ENCODE data around the gene CTSZ.
A peak's percentile ranks its signal among the peaks of the same experiment; 100 is the strongest.

Gene CTSZ

GRCh38 chr20:59030911-59031563 is 24.0 kb upstream of the CTSZ start:
- DNase-seq, result no peak

DNA sequence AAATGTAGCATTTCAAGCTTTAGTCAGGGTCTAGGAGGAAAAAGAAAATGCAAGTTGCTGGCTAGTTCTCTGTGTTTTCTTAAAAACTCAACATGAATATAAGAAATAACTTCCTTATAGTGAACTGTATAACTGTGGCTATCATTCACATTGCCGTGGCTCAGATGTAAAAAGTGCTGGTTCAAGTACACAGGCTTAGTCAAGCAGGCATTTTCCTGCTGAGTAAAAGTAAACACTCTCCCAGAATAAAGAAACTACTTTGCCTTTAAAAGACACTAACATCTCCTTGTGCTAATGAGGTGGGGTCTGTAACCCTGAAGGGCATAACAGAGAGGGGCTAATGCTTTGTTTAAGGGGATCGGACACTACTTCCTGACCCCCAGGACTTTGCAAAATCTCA is 21.8 kb upstream of the CTSZ start:
- no peak for DNase-seq

GRCh38 chr20:59027741-59028320 is 20.8 kb upstream of the CTSZ start:
- DNase-seq, result no peak

- DNase-seq, result no peak
Measured at GRCh38 chr20:59026904-59027740, 20.1 kb upstream of the CTSZ start.

DNA sequence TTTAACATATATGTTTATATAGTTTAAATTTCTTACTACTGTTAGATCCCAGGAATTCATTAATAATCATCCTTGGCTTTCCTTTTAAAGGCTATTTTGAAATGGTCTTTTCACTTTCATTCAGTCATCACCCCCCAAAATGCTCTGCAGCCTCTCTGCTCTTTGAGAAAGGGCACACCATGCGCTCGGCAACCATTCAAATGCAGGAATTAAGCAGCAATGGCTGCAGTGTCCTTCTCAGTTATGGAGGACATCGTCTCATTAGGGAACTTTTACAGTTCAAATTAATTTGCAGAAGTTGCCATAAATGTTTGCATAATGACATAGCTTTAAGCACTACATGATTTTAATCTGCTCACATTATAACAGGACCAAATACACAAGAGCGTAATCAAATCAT is 18.5 kb upstream of the CTSZ start:
- DNase-seq, result no peak

- no peak for DNase-seq
Measured at GRCh38 chr20:59025086-59025485, 18.0 kb upstream of the CTSZ start.

- no peak for DNase-seq
Measured at GRCh38 chr20:59024111-59024530, 17.1 kb upstream of the CTSZ start.

GRCh38 chr20:59023616-59024015 is 16.6 kb upstream of the CTSZ start:
- no peak for DNase-seq

- DNase-seq, result no peak
Measured at GRCh38 chr20:59022754-59023153, 15.7 kb upstream of the CTSZ start.

GRCh38 chr20:59020938-59021551 is 14.0 kb upstream of the CTSZ start:
- DNase-seq, result peak; percentile 96

DNA sequence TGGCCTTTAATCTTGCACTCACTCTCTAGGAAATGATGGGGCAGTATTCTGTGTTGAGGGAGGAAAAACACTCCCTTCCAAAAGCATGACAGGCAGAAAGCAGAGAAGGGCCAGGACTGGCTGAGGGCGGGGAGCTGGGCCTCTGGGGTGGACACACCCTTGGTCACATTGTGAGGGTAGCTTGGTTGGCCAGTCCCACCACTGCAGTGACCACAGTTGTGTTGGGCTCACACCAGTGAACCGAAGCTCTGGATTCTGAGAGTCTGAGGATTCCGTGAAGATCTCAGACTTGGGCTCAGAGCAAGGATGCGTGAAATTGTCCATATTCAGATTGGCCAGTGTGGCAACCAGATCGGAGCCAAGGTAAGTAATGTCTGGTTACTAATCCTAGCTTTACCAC is 12.2 kb upstream of the CTSZ start, which contains the start of gene TUBB1:
Gene TUBB1, plus strand, starts transcription at position 213 of the 400 bp plus-strand sequence. Its CDS starts 94 bp downstream, at position 307.
- peak; percentile 58 for DNase-seq

GRCh38 chr20:59018817-59019216 is 11.8 kb upstream of the CTSZ start:
- DNase-seq, result no peak

DNA sequence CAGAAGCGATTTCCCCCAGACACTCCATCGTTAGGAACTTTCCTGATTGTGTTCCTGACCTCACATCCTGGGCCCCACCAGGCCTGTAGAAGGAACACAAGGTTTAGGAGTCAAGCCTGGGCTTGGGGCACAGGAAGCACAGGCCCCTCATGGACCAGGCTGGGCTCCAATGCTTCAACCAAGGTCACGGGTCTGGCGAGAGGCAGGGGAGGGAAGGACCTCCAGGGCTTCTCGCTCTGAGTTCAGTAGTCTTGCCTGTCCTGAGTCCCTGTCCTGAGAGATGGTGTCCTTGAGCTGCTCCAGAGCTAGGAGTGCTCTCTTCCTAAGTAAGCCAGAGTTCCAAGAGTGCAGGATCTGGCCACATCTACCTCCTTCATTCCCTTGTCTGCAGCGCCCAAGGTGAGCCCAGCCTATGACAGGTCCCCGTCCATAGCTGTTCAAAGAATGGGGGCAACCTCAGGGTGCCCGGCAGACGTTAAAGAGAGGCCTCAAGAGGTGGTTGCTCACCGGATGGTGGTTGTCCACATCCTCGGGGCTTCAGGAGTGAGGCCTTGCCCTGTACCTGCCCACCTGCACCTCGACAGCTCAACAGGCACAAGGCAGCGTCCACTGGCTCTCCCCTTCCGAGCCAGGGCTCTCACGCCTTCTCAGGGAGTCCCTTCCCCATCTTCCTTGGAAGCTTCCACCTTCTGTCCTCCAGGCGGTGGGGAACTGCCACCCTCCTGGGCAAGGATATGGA is 10.6 kb upstream of the CTSZ start:
- no peak for DNase-seq

DNA sequence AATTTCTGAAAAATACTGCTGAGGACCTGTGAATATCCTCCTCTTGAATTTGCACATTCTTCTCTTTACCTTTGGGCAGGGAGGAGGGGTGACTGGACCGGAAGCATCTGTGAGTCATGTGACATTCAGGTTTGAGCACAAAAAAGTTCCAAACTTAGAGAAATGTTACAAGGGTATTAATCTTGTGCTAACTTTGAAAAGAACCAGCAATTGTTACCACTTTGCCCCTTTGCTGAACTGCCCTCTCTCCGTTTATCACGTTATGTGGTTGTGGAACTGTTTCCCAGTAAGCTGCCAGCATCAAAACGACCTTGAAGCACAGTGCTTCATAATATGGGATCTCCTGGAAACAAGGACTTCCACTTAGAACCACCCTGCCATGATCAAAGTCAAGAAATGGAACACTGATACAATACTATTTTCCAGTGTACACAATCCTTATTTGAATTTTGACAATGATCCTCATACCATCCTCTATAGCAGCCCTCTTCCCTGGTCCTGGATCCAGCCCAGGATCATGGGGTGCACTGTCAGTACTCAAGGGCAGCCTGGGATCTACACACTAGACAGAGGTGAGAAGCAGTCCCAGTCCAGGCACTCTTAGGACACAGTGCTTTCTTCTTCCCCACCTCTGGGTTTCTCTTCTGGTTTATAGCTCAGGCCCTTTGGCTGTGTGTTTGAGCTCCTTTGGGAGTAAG is 9.9 kb upstream of the CTSZ start:
- peak; percentile 64 for DNase-seq

GRCh38 chr20:59015812-59016711 is 9.0 kb upstream of the CTSZ start:
- peak; percentile 63 for DNase-seq

DNA sequence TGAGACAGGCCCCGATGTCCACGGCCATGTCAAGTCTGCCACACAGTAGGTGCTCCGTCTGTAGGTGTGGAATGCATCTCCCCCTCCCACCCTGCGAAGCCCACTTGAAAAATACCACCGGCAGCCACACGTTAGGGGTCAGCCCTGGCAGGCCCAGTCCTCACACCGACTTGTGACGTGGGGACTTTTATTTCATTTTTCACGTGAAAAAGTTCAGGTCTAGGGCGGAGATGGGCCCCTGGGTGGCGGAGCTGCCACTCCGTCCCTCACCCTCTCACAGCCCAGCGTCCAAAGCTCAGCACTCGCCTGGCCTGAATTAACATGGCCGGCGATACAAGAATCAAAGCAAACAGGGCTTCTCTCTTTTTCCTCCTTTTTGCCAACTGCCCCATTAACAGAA is 8.4 kb upstream of the CTSZ start:
- no peak for DNase-seq

DNA sequence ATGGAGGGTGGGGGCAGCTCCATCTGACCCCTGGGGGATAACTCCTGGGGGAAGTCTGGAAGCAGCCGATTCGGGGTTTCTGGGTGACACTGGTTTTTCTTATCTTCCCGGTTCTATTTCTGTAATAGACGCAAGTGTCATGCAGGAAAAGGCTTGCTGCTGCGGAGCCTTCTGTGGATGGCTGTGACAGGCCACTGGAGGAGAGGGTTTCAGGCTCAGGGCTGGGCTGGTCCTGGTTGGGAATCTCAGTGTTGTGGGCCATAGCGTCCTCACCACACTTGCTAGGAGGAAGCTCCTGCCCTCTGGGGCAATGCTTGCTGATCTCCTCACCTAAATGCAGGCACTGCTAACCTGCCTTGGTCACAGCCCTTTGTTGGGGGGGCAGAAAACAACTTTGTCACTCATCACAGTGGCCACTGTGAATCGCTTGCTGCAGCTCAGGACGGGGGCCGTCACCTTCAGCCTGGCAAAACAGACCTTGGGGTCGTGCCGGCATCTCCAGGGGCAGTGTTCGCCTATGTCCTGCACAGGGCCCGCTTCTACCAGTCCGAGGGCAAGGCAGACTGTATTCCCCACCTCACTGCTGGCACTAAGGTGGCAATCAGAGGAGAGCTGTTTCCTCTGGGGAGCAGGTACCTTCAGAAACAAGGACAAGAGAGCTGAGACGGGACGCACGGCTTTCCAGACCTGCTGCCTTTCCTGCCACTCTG is 7.8 kb upstream of the CTSZ start:
- DNase-seq, result peak; percentile 72

DNA sequence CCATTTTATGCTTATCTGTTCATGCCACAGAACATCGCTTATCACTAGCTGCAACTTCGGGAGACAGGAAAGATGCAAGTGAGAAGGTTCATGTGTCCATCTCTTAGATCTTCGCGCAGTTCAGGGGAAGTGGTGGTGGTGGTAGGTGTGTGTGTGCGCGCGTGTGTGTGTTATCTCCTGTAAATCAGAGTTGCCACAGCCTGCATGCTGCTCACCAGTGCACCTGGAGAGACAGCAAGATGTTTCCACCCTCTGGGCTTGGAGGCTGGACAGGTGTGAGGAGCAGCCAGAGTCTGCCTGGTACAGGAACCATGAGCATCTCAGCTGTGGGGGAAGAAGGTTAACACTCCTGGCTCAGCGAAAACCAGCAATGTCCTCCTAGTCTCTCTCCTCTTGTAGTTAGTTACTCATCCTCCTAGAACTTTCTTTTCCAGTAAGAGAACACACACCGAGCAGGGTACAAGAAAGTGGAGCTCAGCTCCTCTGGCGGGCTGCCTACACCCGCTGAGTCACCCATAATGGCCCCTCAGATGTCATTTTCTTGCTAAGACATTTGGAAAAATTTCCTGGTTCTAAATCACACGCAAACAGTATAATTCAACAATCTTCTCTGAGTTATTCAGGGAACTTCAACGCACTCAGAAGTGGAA is 7.0 kb upstream of the CTSZ start:
- peak; percentile 47 for DNase-seq

DNA sequence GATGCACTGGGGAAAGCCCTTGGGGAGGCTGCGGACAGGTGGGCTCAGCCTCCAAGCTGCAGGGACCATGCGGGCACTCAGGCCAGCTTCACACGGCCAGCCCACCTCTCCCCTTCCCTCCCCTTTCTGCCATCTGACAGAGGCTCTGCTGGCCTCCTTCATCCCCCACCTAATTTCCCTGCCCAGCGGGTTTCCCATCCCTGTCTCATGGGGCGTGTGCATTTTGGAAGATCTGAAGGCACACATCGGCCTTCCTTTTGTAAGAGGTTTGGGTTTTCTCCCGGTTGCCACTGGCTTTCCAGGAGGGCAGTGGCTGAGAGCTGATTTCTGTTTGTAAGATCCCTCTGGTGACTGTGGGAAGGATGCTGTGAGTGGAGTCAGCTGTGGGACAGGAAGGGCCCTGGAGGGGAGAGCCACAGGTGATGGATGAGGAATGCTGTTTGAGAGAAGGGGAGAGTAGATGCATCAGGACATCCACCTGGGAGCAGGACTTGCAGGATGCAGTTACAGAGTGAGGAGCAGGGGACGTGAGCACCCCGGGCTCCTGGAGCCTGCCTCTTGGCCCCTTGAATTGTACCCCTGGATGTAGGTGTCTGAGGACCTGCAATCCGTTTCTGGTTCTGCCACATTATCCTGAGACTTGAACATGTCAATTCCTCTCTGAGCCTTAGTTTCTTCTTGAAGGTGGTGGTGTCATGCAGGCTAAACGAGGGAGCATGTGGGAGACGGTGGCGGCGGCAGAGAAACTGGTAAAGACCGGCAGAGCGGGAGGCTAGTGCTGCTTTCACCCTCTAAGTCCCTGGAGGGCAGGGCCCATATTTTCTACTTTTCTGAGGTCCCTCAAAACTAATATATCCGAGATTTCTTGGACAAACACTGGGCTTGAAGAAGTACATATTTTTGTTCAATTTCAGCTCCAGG is 6.2 kb upstream of the CTSZ start:
- no peak for DNase-seq

Data from hematopoietic multipotent progenitor cell treated with erythropoietin and hydrocortisone succinate and interleukin-3 and kit ligand, for 4 days (in vitro differentiated cells).